H1 (cell line): Measurements from ENCODE around the gene PLEK2. TPM values are rescaled to one million over a fixed set of nuclear protein-coding genes. Genes with fewer than 3 reads are reported as not detected.

Experiments used
- BRCA1 ChIP-seq: IDR thresholded peaks from 2 replicates; pipeline ENCODE4 v1.6.1; 2012; ENCODE audit warnings: low read depth, low read length, improper control_type of control experiment
- CBX5 ChIP-seq: fragments of 300-800, 300-1000 bp; sonication (generic); IDR thresholded peaks from 2 replicates; pipeline ENCODE4 v1.7.1; 2016; ENCODE audit warnings: antibody characterized with exemption, low read length, low read depth
- CHD1 ChIP-seq: IDR thresholded peaks from 2 replicates; pipeline ENCODE4 v1.6.1; 2012; ENCODE audit warnings: low read depth, low read length, improper control_type of control experiment
- CREB1 ChIP-seq: IDR thresholded peaks from 2 replicates; pipeline ENCODE4 v1.6.1; 2012; ENCODE audit warnings: inconsistent platforms
- JUND ChIP-seq: IDR thresholded peaks from 2 replicates; pipeline ENCODE4 v1.6.1; 2011; ENCODE audit warnings: mild to moderate bottlenecking, improper control_type of control experiment, low read length
- KDM4A ChIP-seq: IDR thresholded peaks from one replicate; pipeline ENCODE4 v1.7.1; 2012; ENCODE audit warnings: low read depth, mild to moderate bottlenecking, moderate library complexity, low read length, inconsistent platforms; ENCODE audit not compliant: severe bottlenecking
- RXRA ChIP-seq: IDR thresholded peaks from 2 replicates; pipeline ENCODE4 v1.6.1; 2011; ENCODE audit warnings: low read depth, mild to moderate bottlenecking, low read length, moderate library complexity; ENCODE audit not compliant: insufficient read depth
- SIX5 ChIP-seq: IDR thresholded peaks from 2 replicates; pipeline ENCODE4 v1.6.1; 2011; ENCODE audit warnings: mild to moderate bottlenecking, low read depth, low read length
- TAF1 ChIP-seq: IDR thresholded peaks from 2 replicates; pipeline ENCODE4 v1.6.1; 2011; ENCODE audit warnings: mild to moderate bottlenecking, low read depth, low read length
- TCF12 ChIP-seq: IDR thresholded peaks from 2 replicates; pipeline ENCODE4 v1.6.1; 2011; ENCODE audit warnings: low read depth, mild to moderate bottlenecking, low read length
- TEAD4 ChIP-seq: IDR thresholded peaks from 2 replicates; pipeline ENCODE4 v1.6.1; 2012; ENCODE audit warnings: low read depth, low read length, inconsistent platforms, mixed read lengths
- YY1 ChIP-seq: IDR thresholded peaks from 2 replicates; pipeline ENCODE4 v1.6.1; 2011; ENCODE audit warnings: low read depth, mild to moderate bottlenecking, low read length
- polyA plus RNA-seq, 7 experiments: library from polyadenylated mRNA; depleted of rRNA in 3 of 7; stranded (reverse) in 5 of 7; unstranded in 2 of 7; fragments of >200 nt in 5 of 7; fragments of 200-250 nt in 2 of 7; gene quantifications; 1 replicate in 5 of 7; 2 replicates in 1 of 7; 4 replicates in 1 of 7; pipeline versions ENCODE4 v1.2.1 to v1.2.3, GENCODE V29; 2011 to 2013; ENCODE audit warnings: missing spikeins in 2 of 7, mixed read lengths in 2 of 7
- total RNA-seq: library from RNA; stranded (reverse); fragmentation: NEBNext Ultra II Directional; extraction: Animal tissue kit (Norgen Biotek cat#: 25700); gene quantifications from 2 replicates; pipeline ENCODE4 v1.2.1, GENCODE V29; 2021
- TF ChIP-seq, protein P1 (sequence below): fragments of 300-600 bp; sonication (generic); IDR thresholded peaks from 2 replicates; pipeline ENCODE4 v1.7.1; 2012; ENCODE audit warnings: low read length, moderate library complexity, mild to moderate bottlenecking, inconsistent platforms; ENCODE audit not compliant: insufficient replicate concordance

PLEK2 gene
- total and polyA plus RNA-seq, 2 of the 8 experiments (the other 6 are each of a cell fraction or from before 2014, with no cell fraction given), result 0.41 to 2.1 TPM

DNA sequence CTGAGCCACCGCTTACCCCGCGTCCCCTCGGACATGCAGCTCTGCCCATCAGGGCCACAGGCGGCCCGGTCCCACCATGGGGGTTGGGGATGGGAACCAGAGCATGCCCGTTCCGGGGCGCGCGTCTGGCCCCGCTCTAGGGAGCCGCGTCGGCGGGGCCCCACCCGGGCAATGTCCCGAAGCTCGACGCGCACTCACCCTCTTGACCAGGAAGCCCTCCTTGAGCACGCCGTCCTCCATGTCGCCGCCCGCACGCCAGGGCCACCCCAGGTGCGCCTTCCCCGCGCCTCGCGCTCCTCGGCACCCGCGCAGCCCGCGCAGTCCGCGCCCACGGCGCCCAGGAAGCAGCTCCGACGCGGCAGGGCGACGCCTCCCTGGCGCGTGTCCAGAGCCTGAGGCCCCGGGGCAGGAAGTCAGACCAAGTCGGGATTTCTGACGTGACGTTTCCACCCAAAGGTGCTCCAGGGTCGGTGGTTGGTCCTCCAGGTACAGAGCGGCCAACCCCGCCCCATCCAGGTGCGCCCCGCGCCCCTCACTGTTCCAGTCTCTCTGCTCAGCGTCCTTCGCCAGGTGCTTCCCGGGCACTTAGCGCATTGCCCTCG is at the start of gene PLEK2 (continued):
- TF ChIP-seq, protein P1, sequence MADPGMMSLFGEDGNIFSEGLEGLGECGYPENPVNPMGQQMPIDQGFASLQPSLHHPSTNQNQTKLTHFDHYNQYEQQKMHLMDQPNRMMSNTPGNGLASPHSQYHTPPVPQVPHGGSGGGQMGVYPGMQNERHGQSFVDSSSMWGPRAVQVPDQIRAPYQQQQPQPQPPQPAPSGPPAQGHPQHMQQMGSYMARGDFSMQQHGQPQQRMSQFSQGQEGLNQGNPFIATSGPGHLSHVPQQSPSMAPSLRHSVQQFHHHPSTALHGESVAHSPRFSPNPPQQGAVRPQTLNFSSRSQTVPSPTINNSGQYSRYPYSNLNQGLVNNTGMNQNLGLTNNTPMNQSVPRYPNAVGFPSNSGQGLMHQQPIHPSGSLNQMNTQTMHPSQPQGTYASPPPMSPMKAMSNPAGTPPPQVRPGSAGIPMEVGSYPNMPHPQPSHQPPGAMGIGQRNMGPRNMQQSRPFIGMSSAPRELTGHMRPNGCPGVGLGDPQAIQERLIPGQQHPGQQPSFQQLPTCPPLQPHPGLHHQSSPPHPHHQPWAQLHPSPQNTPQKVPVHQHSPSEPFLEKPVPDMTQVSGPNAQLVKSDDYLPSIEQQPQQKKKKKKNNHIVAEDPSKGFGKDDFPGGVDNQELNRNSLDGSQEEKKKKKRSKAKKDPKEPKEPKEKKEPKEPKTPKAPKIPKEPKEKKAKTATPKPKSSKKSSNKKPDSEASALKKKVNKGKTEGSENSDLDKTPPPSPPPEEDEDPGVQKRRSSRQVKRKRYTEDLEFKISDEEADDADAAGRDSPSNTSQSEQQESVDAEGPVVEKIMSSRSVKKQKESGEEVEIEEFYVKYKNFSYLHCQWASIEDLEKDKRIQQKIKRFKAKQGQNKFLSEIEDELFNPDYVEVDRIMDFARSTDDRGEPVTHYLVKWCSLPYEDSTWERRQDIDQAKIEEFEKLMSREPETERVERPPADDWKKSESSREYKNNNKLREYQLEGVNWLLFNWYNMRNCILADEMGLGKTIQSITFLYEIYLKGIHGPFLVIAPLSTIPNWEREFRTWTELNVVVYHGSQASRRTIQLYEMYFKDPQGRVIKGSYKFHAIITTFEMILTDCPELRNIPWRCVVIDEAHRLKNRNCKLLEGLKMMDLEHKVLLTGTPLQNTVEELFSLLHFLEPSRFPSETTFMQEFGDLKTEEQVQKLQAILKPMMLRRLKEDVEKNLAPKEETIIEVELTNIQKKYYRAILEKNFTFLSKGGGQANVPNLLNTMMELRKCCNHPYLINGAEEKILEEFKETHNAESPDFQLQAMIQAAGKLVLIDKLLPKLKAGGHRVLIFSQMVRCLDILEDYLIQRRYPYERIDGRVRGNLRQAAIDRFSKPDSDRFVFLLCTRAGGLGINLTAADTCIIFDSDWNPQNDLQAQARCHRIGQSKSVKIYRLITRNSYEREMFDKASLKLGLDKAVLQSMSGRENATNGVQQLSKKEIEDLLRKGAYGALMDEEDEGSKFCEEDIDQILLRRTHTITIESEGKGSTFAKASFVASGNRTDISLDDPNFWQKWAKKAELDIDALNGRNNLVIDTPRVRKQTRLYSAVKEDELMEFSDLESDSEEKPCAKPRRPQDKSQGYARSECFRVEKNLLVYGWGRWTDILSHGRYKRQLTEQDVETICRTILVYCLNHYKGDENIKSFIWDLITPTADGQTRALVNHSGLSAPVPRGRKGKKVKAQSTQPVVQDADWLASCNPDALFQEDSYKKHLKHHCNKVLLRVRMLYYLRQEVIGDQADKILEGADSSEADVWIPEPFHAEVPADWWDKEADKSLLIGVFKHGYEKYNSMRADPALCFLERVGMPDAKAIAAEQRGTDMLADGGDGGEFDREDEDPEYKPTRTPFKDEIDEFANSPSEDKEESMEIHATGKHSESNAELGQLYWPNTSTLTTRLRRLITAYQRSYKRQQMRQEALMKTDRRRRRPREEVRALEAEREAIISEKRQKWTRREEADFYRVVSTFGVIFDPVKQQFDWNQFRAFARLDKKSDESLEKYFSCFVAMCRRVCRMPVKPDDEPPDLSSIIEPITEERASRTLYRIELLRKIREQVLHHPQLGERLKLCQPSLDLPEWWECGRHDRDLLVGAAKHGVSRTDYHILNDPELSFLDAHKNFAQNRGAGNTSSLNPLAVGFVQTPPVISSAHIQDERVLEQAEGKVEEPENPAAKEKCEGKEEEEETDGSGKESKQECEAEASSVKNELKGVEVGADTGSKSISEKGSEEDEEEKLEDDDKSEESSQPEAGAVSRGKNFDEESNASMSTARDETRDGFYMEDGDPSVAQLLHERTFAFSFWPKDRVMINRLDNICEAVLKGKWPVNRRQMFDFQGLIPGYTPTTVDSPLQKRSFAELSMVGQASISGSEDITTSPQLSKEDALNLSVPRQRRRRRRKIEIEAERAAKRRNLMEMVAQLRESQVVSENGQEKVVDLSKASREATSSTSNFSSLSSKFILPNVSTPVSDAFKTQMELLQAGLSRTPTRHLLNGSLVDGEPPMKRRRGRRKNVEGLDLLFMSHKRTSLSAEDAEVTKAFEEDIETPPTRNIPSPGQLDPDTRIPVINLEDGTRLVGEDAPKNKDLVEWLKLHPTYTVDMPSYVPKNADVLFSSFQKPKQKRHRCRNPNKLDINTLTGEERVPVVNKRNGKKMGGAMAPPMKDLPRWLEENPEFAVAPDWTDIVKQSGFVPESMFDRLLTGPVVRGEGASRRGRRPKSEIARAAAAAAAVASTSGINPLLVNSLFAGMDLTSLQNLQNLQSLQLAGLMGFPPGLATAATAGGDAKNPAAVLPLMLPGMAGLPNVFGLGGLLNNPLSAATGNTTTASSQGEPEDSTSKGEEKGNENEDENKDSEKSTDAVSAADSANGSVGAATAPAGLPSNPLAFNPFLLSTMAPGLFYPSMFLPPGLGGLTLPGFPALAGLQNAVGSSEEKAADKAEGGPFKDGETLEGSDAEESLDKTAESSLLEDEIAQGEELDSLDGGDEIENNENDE, result no peak
- TF ChIP-seq JUND (no peak), YY1 (no peak), TAF1 (no peak), CHD1 (no peak), CBX5 (no peak), CREB1 (no peak), SIX5 (no peak), BRCA1 (no peak), TEAD4 (no peak), TCF12 (no peak), KDM4A (peak; percentile 94), RXRA (no peak)
